ENCODE results near the gene OR2W1. TPM values are rescaled to one million over a fixed set of nuclear protein-coding genes. Genes with fewer than 3 reads are reported as not detected.
A peak's percentile ranks its signal among the peaks of the same experiment; 100 is the strongest.

The OR2W1 gene
- total RNA-seq, 2 donors from 2014 or later, result not detected

DNA sequence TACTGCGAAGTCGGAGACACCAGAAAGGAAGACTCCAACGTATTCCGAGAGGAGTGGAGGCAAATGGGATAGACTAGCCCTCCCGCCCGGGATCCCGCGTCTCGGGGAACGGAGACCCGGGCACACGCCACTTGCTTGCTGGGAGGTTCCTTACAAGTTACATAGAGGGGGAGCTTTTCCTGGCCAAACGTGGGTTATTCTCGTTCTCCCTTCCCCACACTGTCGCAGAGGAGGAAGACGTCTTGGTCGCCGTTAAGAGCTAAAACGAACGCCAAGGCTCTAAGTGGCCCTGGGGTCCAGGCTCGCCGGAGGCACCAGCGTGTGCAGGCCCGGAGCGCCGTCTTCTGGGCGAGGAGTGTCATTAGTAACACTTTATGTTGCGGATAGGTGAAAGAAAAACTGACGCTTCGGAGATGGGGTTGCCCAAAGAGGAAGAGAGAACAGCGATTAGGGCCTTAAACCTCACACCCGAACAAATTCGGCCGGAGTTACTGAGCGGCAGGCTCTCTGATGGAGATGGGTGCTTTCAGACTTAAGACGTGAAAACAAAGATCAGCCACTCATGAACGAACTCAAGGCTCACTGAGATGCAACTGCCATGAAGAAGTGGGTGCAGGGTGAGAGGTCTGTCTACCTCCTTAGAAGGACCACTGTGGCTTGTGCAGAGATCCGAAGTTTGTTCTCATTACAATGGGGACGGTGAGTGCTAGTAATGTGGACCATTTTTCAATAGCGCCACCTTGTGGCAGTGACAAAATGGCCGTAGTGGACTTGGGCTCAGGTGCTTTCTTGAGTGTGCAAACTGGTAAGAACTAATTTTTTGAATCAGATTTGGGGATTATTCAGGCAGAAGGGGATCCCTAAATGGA, 28.2 kb downstream of the OR2W1 start:
- DNase-seq (ENCODE audit: low spot score) (peak; percentile 83), ATAC-seq (peak; percentile 88 to 89)
- H3K4me1 Mint-ChIP-seq (ENCODE audit: low read depth in 2 of 2), result peaks cover 14 to 20% of the 10 kb centered on the region in 2 donors
- no peaks in the 10 kb centered on the region for H3K36me3 Mint-ChIP-seq
- peaks cover 14 to 23% of the 10 kb centered on the region in 2 donors for H3K27me3 Mint-ChIP-seq
- no peaks in the 10 kb centered on the region for H3K9me3 Mint-ChIP-seq
- peak overlapping the region; percentile 92 for H3K4me3 Mint-ChIP-seq
- H3K27ac Mint-ChIP-seq, result peak overlapping the region; percentile 26 to 42

DNA sequence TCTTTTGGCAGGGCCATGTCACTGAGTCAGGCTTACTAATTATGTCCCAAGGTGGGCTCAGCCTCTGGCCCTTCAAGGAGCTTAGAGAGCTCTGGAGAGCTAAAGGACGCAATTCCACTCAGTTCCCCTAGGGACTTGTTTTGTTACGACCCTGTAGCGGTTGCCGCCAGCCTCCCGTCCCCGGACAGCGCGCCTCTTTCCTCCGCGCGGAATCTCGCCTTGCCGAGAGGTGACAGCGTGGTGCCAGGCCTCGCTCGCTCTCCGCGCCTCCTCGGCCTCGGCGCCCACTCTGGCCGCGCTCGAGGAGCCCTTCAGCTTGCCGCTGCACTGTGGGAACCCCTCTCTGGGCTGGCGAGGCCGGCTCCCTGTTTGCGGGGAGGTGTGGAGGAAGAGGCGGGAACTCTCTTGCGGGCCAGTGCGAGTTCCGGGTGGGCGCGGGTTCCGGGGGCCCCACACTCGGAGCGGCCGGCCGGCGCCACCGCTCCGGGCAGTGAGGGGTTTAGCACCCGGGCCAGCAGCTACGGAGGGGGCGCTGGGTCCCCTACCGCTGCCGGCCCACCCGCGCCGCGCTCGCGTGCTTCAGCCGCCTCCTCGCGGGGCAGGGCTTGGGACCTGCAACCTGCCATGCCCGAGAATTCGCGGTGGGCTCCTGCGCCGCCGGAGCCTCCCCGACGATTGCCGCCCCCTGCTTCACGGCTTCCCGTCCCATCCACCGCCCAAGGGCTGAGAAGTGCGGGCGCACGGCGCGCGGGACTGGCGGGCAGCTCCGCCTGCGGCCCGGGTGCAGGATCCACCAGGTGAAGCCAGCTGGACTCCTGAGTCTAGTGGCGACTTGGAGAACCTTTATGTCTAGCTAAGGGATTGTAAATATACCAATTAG, 30.0 kb downstream of the OR2W1 start:
- Mint-ChIP-seq H3K9me3 (no peaks in the 10 kb centered on the region), H3K4me3 (no peak overlapping the region), H3K27ac (no peak overlapping the region), H3K27me3 (peaks cover 16 to 26% of the 10 kb centered on the region in 2 donors), H3K36me3 (no peaks in the 10 kb centered on the region), H3K4me1 (ENCODE audit: low read depth in 2 of 2) (peaks cover 19 to 29% of the 10 kb centered on the region in 2 donors)
- no peak for DNase-seq (ENCODE audit: low spot score)
- no peak for ATAC-seq

DNA sequence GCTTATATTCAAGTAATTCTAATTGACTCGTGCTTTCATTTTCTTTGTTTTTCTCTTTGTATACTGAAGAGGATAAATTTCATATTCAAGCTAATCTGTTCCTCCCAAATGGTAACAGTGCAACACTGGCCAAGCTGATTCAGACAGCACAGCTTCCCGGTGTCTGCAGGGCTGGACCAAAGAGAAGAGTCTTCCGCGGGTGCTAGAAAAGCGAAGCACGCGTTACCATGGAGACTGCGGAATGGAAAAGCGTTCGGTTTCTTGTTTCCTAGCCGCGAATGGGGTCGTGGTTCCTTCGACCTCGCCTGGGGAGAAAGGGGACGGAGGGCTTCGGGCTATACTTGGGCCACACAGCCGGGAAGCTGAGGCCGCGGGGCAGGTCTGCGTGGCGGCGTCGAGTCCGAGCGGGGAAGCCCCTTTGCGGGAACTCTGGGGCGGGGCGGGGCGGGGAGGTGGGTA, 33.7 kb downstream of the OR2W1 start:
- Mint-ChIP-seq H3K4me1 (ENCODE audit: low read depth in 2 of 2) (peaks cover 13 to 19% of the 10 kb centered on the region in 2 donors), H3K9me3 (no peaks in the 10 kb centered on the region), H3K27ac (peak overlapping the region in 1 of 2 donors; percentile 75), H3K27me3 (peaks cover 19 to 25% of the 10 kb centered on the region in 2 donors), H3K4me3 (peak overlapping the region; percentile 86), H3K36me3 (no peaks in the 10 kb centered on the region)
- no peak for DNase-seq (ENCODE audit: low spot score)
- ATAC-seq, result peak; percentile 57

DNA sequence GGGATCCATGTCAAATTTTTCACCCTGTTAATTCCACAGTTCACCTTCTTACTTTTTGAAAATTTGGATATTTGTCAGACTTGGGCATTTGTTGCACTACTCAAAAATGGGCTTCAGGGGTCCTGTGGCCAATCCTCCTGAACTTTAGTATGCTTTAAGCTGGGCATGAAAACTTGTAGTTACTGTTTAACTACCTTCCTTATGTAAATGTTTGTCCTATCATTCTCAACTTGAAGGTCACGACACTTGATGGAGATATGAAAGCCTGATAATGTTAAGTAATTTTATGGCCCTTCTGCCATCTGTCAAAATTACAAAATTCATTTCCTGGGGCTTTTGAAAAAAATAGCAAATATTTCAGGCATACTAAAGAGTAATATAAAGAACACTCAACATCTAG, 35.6 kb downstream of the OR2W1 start:
- Mint-ChIP-seq H3K36me3 (peaks cover 5% of the 10 kb centered on the region), H3K27me3 (peaks cover 30% of the 10 kb centered on the region in 2 donors), H3K4me3 (no peak overlapping the region), H3K27ac (no peak overlapping the region), H3K4me1 (ENCODE audit: low read depth in 2 of 2) (peaks cover 19 to 21% of the 10 kb centered on the region in 2 donors), H3K9me3 (no peaks in the 10 kb centered on the region)
- DNase-seq (ENCODE audit: low spot score) (no peak), ATAC-seq (no peak)

DNA sequence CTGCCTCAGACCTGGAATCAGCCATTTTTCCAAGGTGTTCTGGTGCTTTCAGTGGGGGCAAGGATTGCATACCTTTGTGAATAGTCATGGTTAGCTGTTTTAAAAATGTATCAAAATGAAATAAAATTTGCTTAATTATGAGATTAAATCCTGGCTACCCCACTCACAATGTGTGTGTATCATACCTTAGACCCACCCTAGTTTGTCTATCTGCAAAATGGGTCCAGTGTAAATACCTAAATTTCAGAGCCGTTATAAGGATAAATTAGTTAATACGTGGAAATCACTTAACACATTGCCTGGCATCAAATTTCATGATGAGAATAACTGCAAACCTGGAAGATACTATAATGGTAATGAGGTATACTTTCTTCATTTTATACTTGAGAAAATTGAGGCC, 36.9 kb downstream of the OR2W1 start:
- H3K9me3 Mint-ChIP-seq, result no peaks in the 10 kb centered on the region
- H3K36me3 Mint-ChIP-seq, result peaks cover 5% of the 10 kb centered on the region
- peaks cover 30 to 35% of the 10 kb centered on the region in 2 donors for H3K27me3 Mint-ChIP-seq
- DNase-seq (ENCODE audit: low spot score) (no peak), ATAC-seq (no peak)
- no peak overlapping the region for H3K4me3 Mint-ChIP-seq
- peaks cover 19 to 21% of the 10 kb centered on the region in 2 donors for H3K4me1 Mint-ChIP-seq (ENCODE audit: low read depth in 2 of 2)
- no peak overlapping the region for H3K27ac Mint-ChIP-seq

DNA sequence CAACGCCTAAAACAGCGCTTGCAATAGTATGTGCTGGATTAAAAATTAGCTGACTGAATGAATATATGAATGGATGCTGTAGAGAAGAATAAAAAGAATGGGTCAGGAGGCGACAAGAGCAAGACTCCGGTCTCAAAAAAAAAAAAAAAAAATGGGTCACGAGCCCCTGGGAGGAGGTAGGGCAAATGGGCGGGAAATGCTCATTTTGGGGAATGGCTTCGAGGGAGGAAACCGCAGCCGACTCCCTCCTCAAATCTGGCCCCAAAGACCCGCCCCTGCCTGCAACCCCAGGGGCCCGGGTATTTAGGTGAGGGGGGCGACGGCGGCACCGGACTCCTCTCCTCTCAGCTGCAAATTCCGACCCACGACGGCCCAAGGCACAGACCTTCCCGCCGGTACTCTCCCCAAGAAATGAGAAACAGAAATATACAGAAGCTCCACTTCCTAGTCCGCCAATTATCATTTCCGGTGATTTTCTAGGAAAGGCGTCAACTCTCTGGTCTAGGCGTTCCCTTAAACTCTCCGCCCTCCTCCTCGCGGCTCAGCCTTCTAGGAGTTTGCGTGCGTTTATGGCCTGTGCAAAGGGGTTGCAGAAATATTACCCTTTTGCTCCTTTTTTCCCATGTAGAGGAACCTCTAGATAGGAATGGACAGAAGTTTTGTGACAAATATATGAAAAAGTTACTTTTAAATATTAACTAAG, 39.6 kb downstream of the OR2W1 start, which contains the start of gene ZNF311:
ZNF311 (minus strand) TSS at position 133 of the 703 bp plus-strand sequence. CDS start 1,361 bp downstream, outside the sequence.
- DNase-seq (ENCODE audit: low spot score), result no peak
- peak; percentile 68 to 77 for ATAC-seq
- peak within 1 kb of the TSS; percentile 84 for H3K4me3 Mint-ChIP-seq
- peaks cover 14% of the 10 kb centered on the region in 2 donors for H3K4me1 Mint-ChIP-seq (ENCODE audit: low read depth in 2 of 2)
- H3K27ac Mint-ChIP-seq, result peak within 1 kb of the TSS; percentile 42 to 52
- H3K36me3 Mint-ChIP-seq, result peaks cover 5% of the 10 kb centered on the region
- H3K9me3 Mint-ChIP-seq, result no peaks in the 10 kb centered on the region
- H3K27me3 Mint-ChIP-seq, result peaks cover 21 to 28% of the 10 kb centered on the region in 2 donors

DNA sequence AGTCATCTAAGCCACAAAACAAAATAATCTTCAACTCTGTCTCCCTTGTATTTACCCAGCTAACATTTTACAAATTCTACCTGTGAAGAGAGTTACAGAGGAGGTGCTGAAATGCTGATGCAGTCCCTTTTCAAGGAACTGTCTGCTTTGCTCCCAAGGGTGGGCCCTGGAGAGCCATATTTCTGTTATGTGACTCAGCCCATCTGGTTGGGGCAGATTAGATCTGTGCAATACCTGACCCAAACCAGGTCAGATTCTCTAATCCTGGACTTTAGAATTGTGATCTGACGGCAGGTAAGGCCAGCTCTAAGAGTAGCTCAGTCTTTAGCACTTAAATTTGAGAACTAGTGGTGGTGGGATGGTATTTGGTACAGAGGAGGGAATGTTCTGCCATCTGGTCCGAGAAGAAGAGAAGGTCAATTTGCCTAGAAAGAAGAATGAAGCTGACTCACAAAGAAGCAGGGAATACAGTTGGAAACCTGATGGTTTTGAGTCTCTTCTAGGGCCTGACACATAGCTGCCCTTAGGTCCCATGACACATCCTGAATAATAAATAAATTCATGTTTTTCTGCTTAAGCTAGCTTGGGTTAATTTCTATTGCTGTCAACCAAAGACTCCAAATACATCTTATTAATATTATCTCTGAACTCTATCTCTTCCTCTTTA, 48.0 kb downstream of the OR2W1 start:
- ATAC-seq (no peak), DNase-seq (ENCODE audit: low spot score) (no peak)
- H3K4me1 Mint-ChIP-seq (ENCODE audit: low read depth in 2 of 2), result no peaks in the 10 kb centered on the region

DNA sequence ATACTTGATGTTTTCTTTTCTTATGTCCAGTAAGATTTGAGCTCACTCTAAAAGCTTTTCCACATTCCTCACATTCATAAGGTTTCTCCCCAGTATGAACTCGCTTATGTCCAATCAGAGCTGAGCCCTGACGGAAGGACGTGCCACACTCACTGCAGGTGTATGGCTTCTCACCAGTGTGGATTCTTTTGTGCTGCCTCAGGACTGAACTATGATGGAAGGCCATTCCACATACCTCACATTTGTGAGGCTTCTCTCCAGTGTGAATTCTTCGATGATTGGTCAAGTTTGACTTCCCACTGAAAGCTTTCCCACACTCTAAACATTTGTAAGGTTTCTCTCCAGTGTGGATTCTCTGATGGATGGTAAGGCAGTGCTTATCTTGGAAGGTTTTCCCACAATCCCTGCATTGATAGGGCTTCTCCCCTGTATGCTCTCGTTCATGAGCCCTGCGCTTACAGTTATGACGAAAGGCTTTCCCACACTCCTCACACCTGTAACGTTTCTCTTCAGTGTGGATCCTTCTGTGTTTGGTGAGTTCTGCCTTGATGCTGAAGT, 49.8 kb downstream of the OR2W1 start:
- Mint-ChIP-seq H3K9me3 (no peaks in the 10 kb centered on the region), H3K27ac (no peak overlapping the region), H3K27me3 (peaks cover 12 to 20% of the 10 kb centered on the region in 2 donors), H3K4me3 (no peak overlapping the region), H3K4me1 (ENCODE audit: low read depth in 2 of 2) (no peaks in the 10 kb centered on the region), H3K36me3 (no peaks in the 10 kb centered on the region)
- ATAC-seq (no peak), DNase-seq (ENCODE audit: low spot score) (no peak)

More for the DNA sequence above, 48.0 kb downstream of the OR2W1 start:
- Mint-ChIP-seq H3K27ac (no peak overlapping the region), H3K9me3 (no peaks in the 10 kb centered on the region), H3K36me3 (no peaks in the 10 kb centered on the region), H3K4me3 (no peak overlapping the region), H3K27me3 (peaks cover 12 to 20% of the 10 kb centered on the region in 2 donors)

Other genes starting within 250 kb of the OR2W1 start
- gene TRIM27, start 121.2 kb downstream of the OR2W1 start, total RNA-seq, result 10 to 100 TPM; 49.1 to 74.0 TPM
- gene ZNF311, start 39.9 kb downstream of the OR2W1 start, total RNA-seq, result under 1 TPM; 0.19 to 0.28 TPM
- not detected for gene OR2B3, start 42.1 kb upstream of the OR2W1 start, total RNA-seq
- gene OR2J1, start 54.3 kb upstream of the OR2W1 start, total RNA-seq, result not detected
- gene OR2J3, start 62.9 kb upstream of the OR2W1 start, total RNA-seq, result not detected
- not detected for gene OR2J2, start 125.7 kb upstream of the OR2W1 start, total RNA-seq